ENCODE measurements around the gene LIPC. TPM values are rescaled to one million over a fixed set of nuclear protein-coding genes. Genes with fewer than 3 reads are reported as not detected.
A peak's percentile ranks its signal among the peaks of the same experiment; 100 is the strongest.

Gene LIPC
- total RNA-seq, 3 donors from 2014 or later, result 2.3 to 9.3 (median 3.4) TPM

- H3K4me3 ChIP-seq, result no peak overlapping the region
- H3K36me3 ChIP-seq (ENCODE audit: low read depth), result no peaks in the 10 kb centered on the region
- no peaks in the 10 kb centered on the region for H3K9me3 ChIP-seq
- DNase-seq (no peak), ATAC-seq (peak; percentile 77)
- peaks cover 8% of the 10 kb centered on the region for H3K4me1 ChIP-seq (ENCODE audit: low read depth)
- intact Hi-C loops (cut with DNase I, micrococcal nuclease), result loop anchor here in 1 of 2 donors (10.0 kb wide), 1 partner anchor 107 kb away; no protein-coding TSS in a partner anchor
- TF ChIP-seq CTCF (IDR thresholded peaks at IDR 0.05), result no peak
These were observed 15.7 kb downstream of the LIPC start for GRCh38 chr15:58447271-58448010.

GRCh38 chr15:58448331-58448730, 16.5 kb downstream of the LIPC start:
- Histone ChIP-seq H3K36me3 (ENCODE audit: low read depth) (no peaks in the 10 kb centered on the region), H3K4me3 (no peak overlapping the region), H3K4me1 (ENCODE audit: low read depth) (peaks cover 5% of the 10 kb centered on the region), H3K9me3 (no peaks in the 10 kb centered on the region)
- no peak for TF ChIP-seq CTCF (IDR thresholded peaks at IDR 0.05)
- peak in 1 of 3 donors; percentile 52 for DNase-seq
- ATAC-seq, result peak; percentile 77
- intact Hi-C loops (cut with DNase I, micrococcal nuclease), result loop anchor here in 1 of 2 donors (10.0 kb wide), 1 partner anchor 106 kb away; no protein-coding TSS in a partner anchor

- H3K4me1 ChIP-seq (ENCODE audit: low read depth), result peaks cover 5% of the 10 kb centered on the region
- intact Hi-C loops (cut with DNase I, micrococcal nuclease), result loop anchor here in 1 of 2 donors (10.0 kb wide), 1 partner anchor 106 kb away; no protein-coding TSS in a partner anchor
- H3K36me3 ChIP-seq (ENCODE audit: low read depth), result no peaks in the 10 kb centered on the region
- H3K9me3 ChIP-seq, result no peaks in the 10 kb centered on the region
- DNase-seq (no peak), ATAC-seq (no peak)
- TF ChIP-seq CTCF (IDR thresholded peaks at IDR 0.05), result no peak
- no peak overlapping the region for H3K4me3 ChIP-seq
These were observed 17.1 kb downstream of the LIPC start for GRCh38 chr15:58448906-58449305.

GRCh38 chr15:58451826-58452225, 20.0 kb downstream of the LIPC start:
- TF ChIP-seq CTCF (IDR thresholded peaks at IDR 0.05), result no peak
- ATAC-seq (no peak), DNase-seq (no peak)
- Histone ChIP-seq H3K9me3 (no peaks in the 10 kb centered on the region), H3K36me3 (ENCODE audit: low read depth) (no peaks in the 10 kb centered on the region), H3K4me1 (ENCODE audit: low read depth) (peaks cover 5% of the 10 kb centered on the region), H3K4me3 (no peak overlapping the region)
- intact Hi-C loops (cut with DNase I, micrococcal nuclease), result no loop called here

DNA sequence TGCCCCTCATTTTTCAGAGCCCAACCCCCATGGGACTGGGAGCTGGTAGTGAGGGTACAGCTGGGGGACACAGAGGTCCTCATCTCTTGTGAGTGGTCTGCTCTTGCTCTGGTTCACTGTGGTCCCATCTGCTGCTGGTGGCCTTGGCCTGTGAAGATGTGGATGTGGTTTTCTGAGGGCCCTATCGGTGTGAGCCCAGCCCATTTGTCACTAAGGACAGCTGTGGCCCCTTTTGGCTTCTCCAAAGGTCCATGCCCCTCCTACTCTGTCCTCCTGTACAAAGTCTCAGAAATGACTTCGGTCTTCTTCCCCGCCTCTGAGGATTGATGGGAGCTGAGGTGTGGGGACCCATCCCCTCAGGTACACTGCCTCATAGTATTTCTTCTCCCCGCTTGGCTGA, 21.0 kb downstream of the LIPC start:
- ATAC-seq (no peak), DNase-seq (no peak)
- intact Hi-C loops (cut with DNase I, micrococcal nuclease), result no loop called here
- Histone ChIP-seq H3K9me3 (no peaks in the 10 kb centered on the region), H3K36me3 (ENCODE audit: low read depth) (no peaks in the 10 kb centered on the region), H3K4me3 (no peak overlapping the region), H3K4me1 (ENCODE audit: low read depth) (peaks cover 4% of the 10 kb centered on the region)
- no peak for TF ChIP-seq CTCF (IDR thresholded peaks at IDR 0.05)
